ENCODE measurements around the gene IFI27L2. TPM values are rescaled to one million over a fixed set of nuclear protein-coding genes. Genes with fewer than 3 reads are reported as not detected.
"Not testable (repeated sequence)": the region's sequence is repeated elsewhere in the genome, so short reads cannot be mapped to it uniquely, and the experiment has no call there.

Gene IFI27L2
- total and polyA plus RNA-seq, 12 donors, result 51.3 to 499 (median 120) TPM

- peaks cover 3% of the 10 kb centered on the region for H3K27me3 ChIP-seq
- no peak for DNase-seq
- TF ChIP-seq POLR2A (IDR thresholded peaks at IDR 0.05), result no peak
- H3K9me3 ChIP-seq (replicated peaks in 1 of 3), result no peaks in the 10 kb centered on the region
- intact Hi-C loops (cut with DNase I), result no loop called here
- no peak overlapping the region for H3K4me3 ChIP-seq
- peaks cover 0 to 7% of the 10 kb centered on the region in 2 donors for H3K4me1 ChIP-seq (replicated peaks in 1 of 2)
- no peak overlapping the region for H3K27ac ChIP-seq
- H3K36me3 ChIP-seq (replicated peaks in 1 of 2), result no peaks in the 10 kb centered on the region
Observed at GRCh38 chr14:94157197-94157596, 27.8 kb upstream of the IFI27L2 start.

- WGBS, 4 donors, result 88 to 94% (median 93%) methylated on average over 1 of the region's 1 CpG
Observed at GRCh38 chr14:94156143-94156542, 26.7 kb upstream of the IFI27L2 start.

GRCh38 chr14:94153750-94154342 is 24.4 kb upstream of the IFI27L2 start:
- no peaks in the 10 kb centered on the region for H3K9me3 ChIP-seq (replicated peaks in 1 of 3)
- no peak overlapping the region for H3K4me3 ChIP-seq
- H3K27me3 ChIP-seq, result peaks cover 3% of the 10 kb centered on the region
- no peaks in the 10 kb centered on the region for H3K36me3 ChIP-seq (replicated peaks in 1 of 2)
- 75 to 87% (median 83%) methylated on average over 6 of the region's 6 CpGs for WGBS, 4 donors
- no peak overlapping the region for H3K27ac ChIP-seq
- intact Hi-C loops (cut with DNase I), result no loop called here
- TF ChIP-seq POLR2A (IDR thresholded peaks at IDR 0.05), result no peak
- no peak for TF ChIP-seq CTCF (IDR thresholded peaks at IDR 0.05)
- no peaks in the 10 kb centered on the region for H3K4me1 ChIP-seq (replicated peaks in 1 of 2)
- DNase-seq, result no peak

More at GRCh38 chr14:94156143-94156542, 26.7 kb upstream of the IFI27L2 start:
- H3K36me3 ChIP-seq (replicated peaks in 1 of 2); H3K4me3 ChIP-seq; DNase-seq; intact Hi-C loops (cut with DNase I); H3K9me3 ChIP-seq (replicated peaks in 1 of 3); H3K27me3 ChIP-seq; H3K27ac ChIP-seq; H3K4me1 ChIP-seq (replicated peaks in 1 of 2): not testable (repeated sequence)

- no peaks in the 10 kb centered on the region for H3K9me3 ChIP-seq (replicated peaks in 1 of 3)
- H3K27me3 ChIP-seq, result peaks cover 3% of the 10 kb centered on the region
- no peaks in the 10 kb centered on the region for H3K36me3 ChIP-seq (replicated peaks in 1 of 2)
- no peak overlapping the region for H3K27ac ChIP-seq
- no peak overlapping the region for H3K4me3 ChIP-seq
- H3K4me1 ChIP-seq (replicated peaks in 1 of 2), result no peaks in the 10 kb centered on the region
- WGBS, 4 donors, result 50 to 89% (median 69%) methylated on average over 1 of the region's 1 CpG
- no peak for DNase-seq
- intact Hi-C loops (cut with DNase I), result no loop called here
- no peak for TF ChIP-seq CTCF (IDR thresholded peaks at IDR 0.05)
Observed at GRCh38 chr14:94152676-94153075, 23.3 kb upstream of the IFI27L2 start.

GRCh38 chr14:94145902-94146527 is 16.6 kb upstream of the IFI27L2 start:
- H3K4me3 ChIP-seq, result no peak overlapping the region
- no peaks in the 10 kb centered on the region for H3K27me3 ChIP-seq
- TF ChIP-seq CTCF (IDR thresholded peaks at IDR 0.05) (no peak), POLR2A (IDR thresholded peaks at IDR 0.05) (no peak)
- no peaks in the 10 kb centered on the region for H3K4me1 ChIP-seq (replicated peaks in 1 of 2)
- H3K36me3 ChIP-seq (replicated peaks in 1 of 2), result no peaks in the 10 kb centered on the region
- no peak overlapping the region for H3K27ac ChIP-seq
- 68 to 86% (median 77%) methylated on average over 6 of the region's 6 CpGs for WGBS, 4 donors
- DNase-seq, result no peak
- H3K9me3 ChIP-seq (replicated peaks in 1 of 3), result no peaks in the 10 kb centered on the region
- intact Hi-C loops (cut with DNase I), result no loop called here

Measured in adrenal gland (tissue), 12 donors.